K562 (cell line): Measurements from ENCODE around the gene ATG7. TPM values are rescaled to one million over a fixed set of nuclear protein-coding genes. Genes with fewer than 3 reads are reported as not detected.

Source experiments
- CAMTA2 ChIP-seq: fragments of 250-450 bp; sonication (Bioruptor Pico); conservative IDR thresholded peaks from 2 replicates; pipeline ENCODE4 v1.5.1; 2022
- HNRNPK ChIP-seq: fragments of 200-400 bp; formaldehyde crosslinking; IDR thresholded peaks from one replicate; pipeline ENCODE4 v1.6.1; 2018; ENCODE audit warnings: mild to moderate bottlenecking, low read depth, low read length; ENCODE audit not compliant: poor library complexity, severe bottlenecking
- MCM7 ChIP-seq, 2 experiments: fragments of 450-650 bp; IDR thresholded peaks; 2 replicates each; pipeline ENCODE4 v1.6.1; 2016 to 2018
- MEIS2 ChIP-seq: fragments of 450-650 bp; IDR thresholded peaks from 2 replicates; pipeline ENCODE4 v1.6.1; 2014; ENCODE audit warnings: mild to moderate bottlenecking; ENCODE audit not compliant: partially characterized antibody
- RBBP5 ChIP-seq: fragments of 200-600 bp; sonication (generic); IDR thresholded peaks from 2 replicates; pipeline ENCODE4 v1.6.1; 2012; ENCODE audit warnings: borderline replicate concordance, mild to moderate bottlenecking, low read length, control low read depth, inconsistent platforms; ENCODE audit not compliant: insufficient read depth, poor library complexity, severe bottlenecking
- SIN3B ChIP-seq: fragments of 450-650 bp; IDR thresholded peaks from 2 replicates; pipeline ENCODE4 v1.6.1; 2017; ENCODE audit warnings: low read depth, mild to moderate bottlenecking, moderate library complexity
- TGIF2 ChIP-seq: sonication (generic); formaldehyde crosslinking; IDR thresholded peaks from 2 replicates; pipeline ENCODE4 v1.8.1; 2022; ENCODE audit warnings: mild to moderate bottlenecking, missing genetic modification reagents, moderate library complexity
- ZBED1 ChIP-seq: IDR thresholded peaks from 2 replicates; pipeline ENCODE4 v1.6.1; 2014
- ZNF77 ChIP-seq: fragments of 250-450 bp; sonication (Bioruptor Pico); IDR thresholded peaks from 2 replicates; pipeline ENCODE4 v1.5.0; 2020
- polyA plus RNA-seq, 8 experiments: library from polyadenylated mRNA; depleted of rRNA in 4 of 8; stranded (reverse) in 5 of 8; unstranded in 3 of 8; fragments of >200 nt; fragmentation: Nextera tagmentation in 2 of 8; fragmentation: Illumina TruSeq in 1 of 8; extraction: Ambion mirVana in 2 of 8; extraction: Trizol in 1 of 8; gene quantifications; 2 replicates each; pipeline versions ENCODE4 v1.2.1 to v1.2.3, GENCODE V29; 2011 to 2014; ENCODE audit warnings: inconsistent platforms in 1 of 8, missing spikeins in 1 of 8
- total RNA-seq, 7 experiments: library from RNA; depleted of rRNA in 6 of 7; stranded (reverse); fragments of >200 nt in 6 of 7; fragmentation: Illumina TruSeq in 2 of 7; extraction: Trizol in 2 of 7; gene quantifications; 2 replicates each; pipeline versions ENCODE4 v1.2.1 to v1.2.3, GENCODE V29; 2011 to 2021; ENCODE audit warnings: low replicate concordance in 1 of 7
- TF ChIP-seq, protein P1 (sequence below): fragments of 200-600 bp; sonication (generic); IDR thresholded peaks from one replicate; pipeline ENCODE4 v1.6.1; 2012; ENCODE audit warnings: mild to moderate bottlenecking, low read depth, low read length, inconsistent platforms
- TF ChIP-seq, protein P2 (sequence below): fragments of 200-800 bp; sonication (Bioruptor generic); IDR thresholded peaks from 2 replicates; pipeline ENCODE4 v1.6.1; 2016; ENCODE audit warnings: missing genetic modification characterization, missing compliant biosample characterization

The ATG7 gene
- total and polyA plus RNA-seq, 9 of the 15 experiments (the other 6 are each of a cell fraction or from before 2014, with no cell fraction given): 18.3 to 45.3 (median 33.6) TPM

DNA sequence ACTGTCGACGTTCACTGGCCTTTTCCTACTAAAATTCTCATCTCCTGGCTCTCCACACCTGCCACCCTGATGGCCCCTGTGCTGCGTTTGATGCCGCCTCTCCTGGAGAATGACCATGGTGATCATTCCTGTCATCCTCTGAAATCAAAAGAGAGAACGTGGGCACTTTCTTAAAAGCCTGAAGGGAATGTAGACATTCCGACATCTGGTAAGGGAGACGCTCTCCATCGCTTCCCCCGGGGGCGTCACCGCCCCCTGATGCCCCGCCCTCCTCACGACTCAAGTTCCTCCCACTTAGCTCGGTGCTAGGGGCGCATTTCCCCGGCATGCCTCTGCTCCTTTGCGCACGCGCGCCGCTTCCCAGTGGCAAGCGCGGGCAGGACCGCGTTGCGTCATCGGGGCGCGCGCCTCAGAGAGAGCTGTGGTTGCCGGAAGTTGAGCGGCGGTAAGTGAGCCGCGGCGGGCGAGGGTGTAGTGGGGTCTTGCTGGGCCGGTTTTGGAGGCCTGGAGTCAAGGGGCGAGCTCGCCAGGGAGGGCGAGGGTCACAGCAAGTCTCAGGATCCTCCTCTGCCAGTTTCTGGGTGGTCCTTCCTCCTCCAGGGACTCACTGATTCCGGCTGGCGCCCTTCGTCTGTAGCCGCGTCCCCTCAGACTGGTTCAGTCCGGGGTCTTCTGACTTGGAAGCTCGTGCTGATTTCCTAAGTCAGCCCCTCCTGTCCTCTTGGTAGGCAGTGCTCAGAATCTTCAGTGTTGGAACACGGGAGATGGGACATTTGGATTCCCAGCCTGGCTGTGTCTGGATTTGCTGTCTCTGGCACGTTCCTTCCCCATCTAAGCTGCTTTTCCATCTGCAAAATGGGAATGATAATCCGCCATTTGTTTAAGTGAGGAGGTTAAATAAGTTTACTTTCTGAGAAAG is at the start of gene ATG7 (continued):
- TF ChIP-seq, protein P1, sequence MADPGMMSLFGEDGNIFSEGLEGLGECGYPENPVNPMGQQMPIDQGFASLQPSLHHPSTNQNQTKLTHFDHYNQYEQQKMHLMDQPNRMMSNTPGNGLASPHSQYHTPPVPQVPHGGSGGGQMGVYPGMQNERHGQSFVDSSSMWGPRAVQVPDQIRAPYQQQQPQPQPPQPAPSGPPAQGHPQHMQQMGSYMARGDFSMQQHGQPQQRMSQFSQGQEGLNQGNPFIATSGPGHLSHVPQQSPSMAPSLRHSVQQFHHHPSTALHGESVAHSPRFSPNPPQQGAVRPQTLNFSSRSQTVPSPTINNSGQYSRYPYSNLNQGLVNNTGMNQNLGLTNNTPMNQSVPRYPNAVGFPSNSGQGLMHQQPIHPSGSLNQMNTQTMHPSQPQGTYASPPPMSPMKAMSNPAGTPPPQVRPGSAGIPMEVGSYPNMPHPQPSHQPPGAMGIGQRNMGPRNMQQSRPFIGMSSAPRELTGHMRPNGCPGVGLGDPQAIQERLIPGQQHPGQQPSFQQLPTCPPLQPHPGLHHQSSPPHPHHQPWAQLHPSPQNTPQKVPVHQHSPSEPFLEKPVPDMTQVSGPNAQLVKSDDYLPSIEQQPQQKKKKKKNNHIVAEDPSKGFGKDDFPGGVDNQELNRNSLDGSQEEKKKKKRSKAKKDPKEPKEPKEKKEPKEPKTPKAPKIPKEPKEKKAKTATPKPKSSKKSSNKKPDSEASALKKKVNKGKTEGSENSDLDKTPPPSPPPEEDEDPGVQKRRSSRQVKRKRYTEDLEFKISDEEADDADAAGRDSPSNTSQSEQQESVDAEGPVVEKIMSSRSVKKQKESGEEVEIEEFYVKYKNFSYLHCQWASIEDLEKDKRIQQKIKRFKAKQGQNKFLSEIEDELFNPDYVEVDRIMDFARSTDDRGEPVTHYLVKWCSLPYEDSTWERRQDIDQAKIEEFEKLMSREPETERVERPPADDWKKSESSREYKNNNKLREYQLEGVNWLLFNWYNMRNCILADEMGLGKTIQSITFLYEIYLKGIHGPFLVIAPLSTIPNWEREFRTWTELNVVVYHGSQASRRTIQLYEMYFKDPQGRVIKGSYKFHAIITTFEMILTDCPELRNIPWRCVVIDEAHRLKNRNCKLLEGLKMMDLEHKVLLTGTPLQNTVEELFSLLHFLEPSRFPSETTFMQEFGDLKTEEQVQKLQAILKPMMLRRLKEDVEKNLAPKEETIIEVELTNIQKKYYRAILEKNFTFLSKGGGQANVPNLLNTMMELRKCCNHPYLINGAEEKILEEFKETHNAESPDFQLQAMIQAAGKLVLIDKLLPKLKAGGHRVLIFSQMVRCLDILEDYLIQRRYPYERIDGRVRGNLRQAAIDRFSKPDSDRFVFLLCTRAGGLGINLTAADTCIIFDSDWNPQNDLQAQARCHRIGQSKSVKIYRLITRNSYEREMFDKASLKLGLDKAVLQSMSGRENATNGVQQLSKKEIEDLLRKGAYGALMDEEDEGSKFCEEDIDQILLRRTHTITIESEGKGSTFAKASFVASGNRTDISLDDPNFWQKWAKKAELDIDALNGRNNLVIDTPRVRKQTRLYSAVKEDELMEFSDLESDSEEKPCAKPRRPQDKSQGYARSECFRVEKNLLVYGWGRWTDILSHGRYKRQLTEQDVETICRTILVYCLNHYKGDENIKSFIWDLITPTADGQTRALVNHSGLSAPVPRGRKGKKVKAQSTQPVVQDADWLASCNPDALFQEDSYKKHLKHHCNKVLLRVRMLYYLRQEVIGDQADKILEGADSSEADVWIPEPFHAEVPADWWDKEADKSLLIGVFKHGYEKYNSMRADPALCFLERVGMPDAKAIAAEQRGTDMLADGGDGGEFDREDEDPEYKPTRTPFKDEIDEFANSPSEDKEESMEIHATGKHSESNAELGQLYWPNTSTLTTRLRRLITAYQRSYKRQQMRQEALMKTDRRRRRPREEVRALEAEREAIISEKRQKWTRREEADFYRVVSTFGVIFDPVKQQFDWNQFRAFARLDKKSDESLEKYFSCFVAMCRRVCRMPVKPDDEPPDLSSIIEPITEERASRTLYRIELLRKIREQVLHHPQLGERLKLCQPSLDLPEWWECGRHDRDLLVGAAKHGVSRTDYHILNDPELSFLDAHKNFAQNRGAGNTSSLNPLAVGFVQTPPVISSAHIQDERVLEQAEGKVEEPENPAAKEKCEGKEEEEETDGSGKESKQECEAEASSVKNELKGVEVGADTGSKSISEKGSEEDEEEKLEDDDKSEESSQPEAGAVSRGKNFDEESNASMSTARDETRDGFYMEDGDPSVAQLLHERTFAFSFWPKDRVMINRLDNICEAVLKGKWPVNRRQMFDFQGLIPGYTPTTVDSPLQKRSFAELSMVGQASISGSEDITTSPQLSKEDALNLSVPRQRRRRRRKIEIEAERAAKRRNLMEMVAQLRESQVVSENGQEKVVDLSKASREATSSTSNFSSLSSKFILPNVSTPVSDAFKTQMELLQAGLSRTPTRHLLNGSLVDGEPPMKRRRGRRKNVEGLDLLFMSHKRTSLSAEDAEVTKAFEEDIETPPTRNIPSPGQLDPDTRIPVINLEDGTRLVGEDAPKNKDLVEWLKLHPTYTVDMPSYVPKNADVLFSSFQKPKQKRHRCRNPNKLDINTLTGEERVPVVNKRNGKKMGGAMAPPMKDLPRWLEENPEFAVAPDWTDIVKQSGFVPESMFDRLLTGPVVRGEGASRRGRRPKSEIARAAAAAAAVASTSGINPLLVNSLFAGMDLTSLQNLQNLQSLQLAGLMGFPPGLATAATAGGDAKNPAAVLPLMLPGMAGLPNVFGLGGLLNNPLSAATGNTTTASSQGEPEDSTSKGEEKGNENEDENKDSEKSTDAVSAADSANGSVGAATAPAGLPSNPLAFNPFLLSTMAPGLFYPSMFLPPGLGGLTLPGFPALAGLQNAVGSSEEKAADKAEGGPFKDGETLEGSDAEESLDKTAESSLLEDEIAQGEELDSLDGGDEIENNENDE: no peak
- peak; percentile 94 for TF ChIP-seq RBBP5
- TF ChIP-seq ZNF77 (CRISPR knock-in tag): no peak
- peak; percentile 93 for TF ChIP-seq MEIS2
- no peak for TF ChIP-seq HNRNPK
- no peak; the same call in 1 of the 2 replicates for TF ChIP-seq TGIF2 (CRISPR knock-in tag)
- TF ChIP-seq, protein P2, sequence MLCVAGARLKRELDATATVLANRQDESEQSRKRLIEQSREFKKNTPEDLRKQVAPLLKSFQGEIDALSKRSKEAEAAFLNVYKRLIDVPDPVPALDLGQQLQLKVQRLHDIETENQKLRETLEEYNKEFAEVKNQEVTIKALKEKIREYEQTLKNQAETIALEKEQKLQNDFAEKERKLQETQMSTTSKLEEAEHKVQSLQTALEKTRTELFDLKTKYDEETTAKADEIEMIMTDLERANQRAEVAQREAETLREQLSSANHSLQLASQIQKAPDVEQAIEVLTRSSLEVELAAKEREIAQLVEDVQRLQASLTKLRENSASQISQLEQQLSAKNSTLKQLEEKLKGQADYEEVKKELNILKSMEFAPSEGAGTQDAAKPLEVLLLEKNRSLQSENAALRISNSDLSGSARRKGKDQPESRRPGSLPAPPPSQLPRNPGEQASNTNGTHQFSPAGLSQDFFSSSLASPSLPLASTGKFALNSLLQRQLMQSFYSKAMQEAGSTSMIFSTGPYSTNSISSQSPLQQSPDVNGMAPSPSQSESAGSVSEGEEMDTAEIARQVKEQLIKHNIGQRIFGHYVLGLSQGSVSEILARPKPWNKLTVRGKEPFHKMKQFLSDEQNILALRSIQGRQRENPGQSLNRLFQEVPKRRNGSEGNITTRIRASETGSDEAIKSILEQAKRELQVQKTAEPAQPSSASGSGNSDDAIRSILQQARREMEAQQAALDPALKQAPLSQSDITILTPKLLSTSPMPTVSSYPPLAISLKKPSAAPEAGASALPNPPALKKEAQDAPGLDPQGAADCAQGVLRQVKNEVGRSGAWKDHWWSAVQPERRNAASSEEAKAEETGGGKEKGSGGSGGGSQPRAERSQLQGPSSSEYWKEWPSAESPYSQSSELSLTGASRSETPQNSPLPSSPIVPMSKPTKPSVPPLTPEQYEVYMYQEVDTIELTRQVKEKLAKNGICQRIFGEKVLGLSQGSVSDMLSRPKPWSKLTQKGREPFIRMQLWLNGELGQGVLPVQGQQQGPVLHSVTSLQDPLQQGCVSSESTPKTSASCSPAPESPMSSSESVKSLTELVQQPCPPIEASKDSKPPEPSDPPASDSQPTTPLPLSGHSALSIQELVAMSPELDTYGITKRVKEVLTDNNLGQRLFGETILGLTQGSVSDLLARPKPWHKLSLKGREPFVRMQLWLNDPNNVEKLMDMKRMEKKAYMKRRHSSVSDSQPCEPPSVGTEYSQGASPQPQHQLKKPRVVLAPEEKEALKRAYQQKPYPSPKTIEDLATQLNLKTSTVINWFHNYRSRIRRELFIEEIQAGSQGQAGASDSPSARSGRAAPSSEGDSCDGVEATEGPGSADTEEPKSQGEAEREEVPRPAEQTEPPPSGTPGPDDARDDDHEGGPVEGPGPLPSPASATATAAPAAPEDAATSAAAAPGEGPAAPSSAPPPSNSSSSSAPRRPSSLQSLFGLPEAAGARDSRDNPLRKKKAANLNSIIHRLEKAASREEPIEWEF (CRISPR knock-in tag): no peak
- no peak for TF ChIP-seq CAMTA2 (CRISPR knock-in tag)
- TF ChIP-seq ZBED1: no peak
- TF ChIP-seq MCM7 (IDR thresholded peaks at IDR 0.05): no peak
- peak; percentile 95 for TF ChIP-seq SIN3B
